A673 (cell line): ENCODE data around the gene ADCY3. TPM values are rescaled to one million over a fixed set of nuclear protein-coding genes. Genes with fewer than 3 reads are reported as not detected.

ENCODE experiments used
- BruUV-seq: library from RNA; stranded (reverse); fragments of 400-500 nt; replicated peaks from 2 replicates; lab custom pipeline; 2021; lab: Mats Ljungman, UMichigan
- CTCF ChIA-PET: fragments of 300-600 bp; sonication (Branson Sonifier 250); formaldehyde crosslinking; loops from one replicate; lab custom pipeline; 2022; ENCODE audit warnings: antibody characterized with exemption; lab: Charles Lee
- POLR2A ChIA-PET: fragments of 300-600 bp; sonication (Branson Sonifier 250); formaldehyde crosslinking; loops from one replicate; lab custom pipeline; 2022; ENCODE audit warnings: antibody characterized with exemption; ENCODE audit not compliant: low non-redundant PET; lab: Charles Lee
- DNase-seq: peaks from one replicate; pipeline ENCODE4 v3.0.0-alpha.2; 2015; ENCODE audit warnings: low spot score
- H3K27ac ChIP-seq: fragments of 200-600 bp; sonication (generic); 2 replicates; pipeline ENCODE4 v1.5.1; 2016; ENCODE audit warnings: mixed run types, low read depth, mild to moderate bottlenecking, mixed read lengths, antibody characterized with exemption, low read length; ENCODE audit not compliant: poor library complexity, severe bottlenecking
- H3K27me3 ChIP-seq: fragments of 200-600 bp; sonication (generic); replicated peaks from 2 replicates; pipeline ENCODE4 v1.6.1; 2017; ENCODE audit warnings: mixed run types, low read depth, mild to moderate bottlenecking, mixed read lengths, antibody characterized with exemption, low read length; ENCODE audit not compliant: insufficient read depth, poor library complexity
- H3K36me3 ChIP-seq: fragments of 200-600 bp; sonication (generic); 2 replicates; pipeline ENCODE4 v1.6.1; 2016; ENCODE audit warnings: mixed run types, mild to moderate bottlenecking, mixed read lengths, antibody characterized with exemption, low read length; ENCODE audit not compliant: insufficient read depth, poor library complexity, severe bottlenecking
- H3K4me1 ChIP-seq: fragments of 200-600 bp; sonication (generic); 2 replicates; pipeline ENCODE4 v1.6.1; 2017; ENCODE audit warnings: mixed run types, mild to moderate bottlenecking, mixed read lengths, antibody characterized with exemption, low read length; ENCODE audit not compliant: insufficient read depth, poor library complexity, severe bottlenecking
- H3K4me3 ChIP-seq: fragments of 200-600 bp; sonication (generic); 2 replicates; pipeline ENCODE4 v1.5.1; 2016; ENCODE audit warnings: low read depth, mixed run types, mild to moderate bottlenecking, mixed read lengths, low read length; ENCODE audit not compliant: poor library complexity, severe bottlenecking
- H3K9me3 ChIP-seq: fragments of 200-600 bp; sonication (generic); 2 replicates; pipeline ENCODE4 v1.6.1; 2016; ENCODE audit warnings: mixed run types, low read depth, mild to moderate bottlenecking, mixed read lengths, antibody characterized with exemption, low read length; ENCODE audit not compliant: poor library complexity, severe bottlenecking
- CTCF ChIP-seq: fragments of 300-800, 200-600 bp; sonication (generic); conservative IDR thresholded peaks from 2 replicates; pipeline ENCODE4 v1.5.1; 2017; ENCODE audit warnings: low read depth, mild to moderate bottlenecking, antibody characterized with exemption, low read length, moderate library complexity, mixed read lengths
- EZH2 ChIP-seq: fragments of 200-600 bp; sonication (generic); IDR thresholded peaks from 2 replicates; pipeline ENCODE4 v1.6.1; 2017; ENCODE audit warnings: borderline replicate concordance, low read depth, mild to moderate bottlenecking, mixed read lengths, antibody characterized with exemption, low read length; ENCODE audit not compliant: poor library complexity, severe bottlenecking
- intact Hi-C: fragments of 100-400 bp; cut with micrococcal nuclease; formaldehyde crosslinking; loops from one replicate; pipeline ENCODE4 v1.10.0; 2022; ENCODE audit not compliant: unreplicated experiment
- total RNA-seq: library from RNA; stranded (reverse); gene quantifications from 2 replicates; pipeline ENCODE4 v1.2.3, GENCODE V29; 2021

The ADCY3 gene
- total RNA-seq, 1 experiment from 2014 or later = 42.2 TPM

DNA sequence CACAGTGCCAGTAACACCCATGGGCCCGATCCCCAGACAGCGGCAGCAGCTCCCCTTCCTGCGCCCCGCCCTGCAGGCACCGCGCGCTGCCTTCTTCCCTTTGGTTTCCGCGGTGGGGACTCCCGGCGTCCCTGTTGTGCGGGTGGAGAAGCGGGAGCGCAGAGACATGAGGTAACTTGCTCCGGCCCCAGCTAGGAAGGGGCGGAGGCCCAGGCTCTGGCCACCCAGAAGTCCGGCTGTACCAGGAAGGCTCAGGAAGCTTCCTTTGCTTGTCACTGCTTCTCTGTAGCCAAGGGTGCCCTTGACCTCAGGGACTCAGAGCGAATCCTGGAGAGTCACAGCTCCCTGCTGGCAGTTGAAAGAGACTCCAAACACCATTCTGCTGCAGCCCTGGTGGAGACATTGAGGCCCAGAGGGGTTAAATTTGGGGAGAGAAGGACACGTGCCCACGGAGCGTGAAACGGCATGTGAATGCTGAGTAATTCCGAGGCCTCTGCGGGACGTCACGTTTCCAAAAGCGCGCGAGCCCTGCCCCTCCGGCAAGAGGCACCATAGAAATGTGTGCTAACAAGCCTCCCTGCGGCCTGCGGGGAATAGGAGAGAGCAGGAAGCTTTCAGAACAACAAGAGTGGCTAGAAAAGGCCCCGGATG is 6.7 kb upstream of the ADCY3 start:
- no peak for DNase-seq
- no peak overlapping the region for H3K4me3 ChIP-seq
- no peak for TF ChIP-seq EZH2
- TF ChIP-seq CTCF = no peak
- no peaks in the 10 kb centered on the region for H3K9me3 ChIP-seq
- intact Hi-C loops = no loop called here
- no peak overlapping the region for H3K27ac ChIP-seq
- CTCF ChIA-PET = no interaction called here
- H3K4me1 ChIP-seq = no peaks in the 10 kb centered on the region
- no TSS peak for BruUV-seq
- no peaks in the 10 kb centered on the region for H3K27me3 ChIP-seq
- H3K36me3 ChIP-seq = no peaks in the 10 kb centered on the region
- POLR2A ChIA-PET = no interaction called here

- no TSS peak for BruUV-seq
- CTCF ChIA-PET = no interaction called here
- intact Hi-C loops = no loop called here
- TF ChIP-seq EZH2 (no peak), CTCF (no peak)
- H3K4me3 ChIP-seq = no peak overlapping the region
- no peaks in the 10 kb centered on the region for H3K4me1 ChIP-seq
- POLR2A ChIA-PET = no interaction called here
- DNase-seq = no peak
- H3K9me3 ChIP-seq = no peaks in the 10 kb centered on the region
- no peaks in the 10 kb centered on the region for H3K36me3 ChIP-seq
- H3K27ac ChIP-seq = no peak overlapping the region
- H3K27me3 ChIP-seq = no peaks in the 10 kb centered on the region
Measured at GRCh38 chr2:24926220-24926601, 6.2 kb upstream of the ADCY3 start.

GRCh38 chr2:24925815-24926214 is 5.8 kb upstream of the ADCY3 start:
- Histone ChIP-seq H3K4me3 (no peak overlapping the region), H3K27me3 (no peaks in the 10 kb centered on the region), H3K36me3 (no peaks in the 10 kb centered on the region), H3K4me1 (no peaks in the 10 kb centered on the region), H3K27ac (no peak overlapping the region), H3K9me3 (no peaks in the 10 kb centered on the region)
- no peak for DNase-seq
- no TSS peak for BruUV-seq
- ChIA-PET CTCF (no interaction called here), POLR2A (no interaction called here)
- intact Hi-C loops = no loop called here
- TF ChIP-seq EZH2 = no peak
- no peak for TF ChIP-seq CTCF
